ENCODE measurements around the gene CYBC1.
"Not testable (repeated sequence)": the region's sequence is repeated elsewhere in the genome, so short reads cannot be mapped to it uniquely, and the experiment has no call there.

Gene CYBC1

GRCh38 chr17:82477934-82478333 is 27.4 kb upstream of the CYBC1 start:
- no peak for DNase-seq (ENCODE audit: low read depth)

- DNase-seq (ENCODE audit: low read depth): no peak
Observed at GRCh38 chr17:82475458-82475857, 24.9 kb upstream of the CYBC1 start.

- no peak for DNase-seq (ENCODE audit: low read depth)
Observed at GRCh38 chr17:82474223-82475010, 23.9 kb upstream of the CYBC1 start.

GRCh38 chr17:82470065-82470464 is 19.5 kb upstream of the CYBC1 start:
- no peak for DNase-seq (ENCODE audit: low read depth)

- DNase-seq (ENCODE audit: low read depth): no peak
Observed at GRCh38 chr17:82468692-82469091, 18.1 kb upstream of the CYBC1 start.

- no peak for DNase-seq (ENCODE audit: low read depth)
Observed at GRCh38 chr17:82465023-82465603, 14.6 kb upstream of the CYBC1 start.

- DNase-seq (ENCODE audit: low read depth): no peak
Observed at GRCh38 chr17:82464567-82464929, 14.0 kb upstream of the CYBC1 start.

- DNase-seq (ENCODE audit: low read depth): no peak
Observed at GRCh38 chr17:82463925-82464566, 13.5 kb upstream of the CYBC1 start.

GRCh38 chr17:82463391-82463790 is 12.8 kb upstream of the CYBC1 start:
- DNase-seq (ENCODE audit: low read depth): no peak

- DNase-seq (ENCODE audit: low read depth): no peak
Observed at GRCh38 chr17:82461827-82462524, 11.4 kb upstream of the CYBC1 start.

GRCh38 chr17:82459936-82460335 is 9.4 kb upstream of the CYBC1 start:
- not testable (repeated sequence) for DNase-seq (ENCODE audit: low read depth)

GRCh38 chr17:82458885-82459424 is 8.4 kb upstream of the CYBC1 start:
- no peak for DNase-seq (ENCODE audit: low read depth)

- peak; percentile 99 for DNase-seq (ENCODE audit: low read depth)
Observed at GRCh38 chr17:82458179-82458884, 7.8 kb upstream of the CYBC1 start, which contains the start of gene NARF. Gene NARF, plus strand, starts transcription at chr17:82458741. Its CDS starts 63 bp downstream, at chr17:82458804.

GRCh38 chr17:82457929-82458178 is 7.3 kb upstream of the CYBC1 start:
- no peak for DNase-seq (ENCODE audit: low read depth)

- no peak for DNase-seq (ENCODE audit: low read depth)
Observed at GRCh38 chr17:82457073-82457928, 6.7 kb upstream of the CYBC1 start.

GRCh38 chr17:82453706-82454105 is 3.2 kb upstream of the CYBC1 start:
- not testable (repeated sequence) for DNase-seq (ENCODE audit: low read depth)

- DNase-seq (ENCODE audit: low read depth): not testable (repeated sequence)
Observed at GRCh38 chr17:82453151-82453550, 2.6 kb upstream of the CYBC1 start.

GRCh38 chr17:82452162-82452561 is 1.6 kb upstream of the CYBC1 start:
- no peak for DNase-seq (ENCODE audit: low read depth)

GRCh38 chr17:82449883-82450356 is 632 bp downstream of the CYBC1 start:
- DNase-seq (ENCODE audit: low read depth): no peak

GRCh38 chr17:82449131-82449882 is 1.2 kb downstream of the CYBC1 start:
- no peak for DNase-seq (ENCODE audit: low read depth)
